IMR-90 (cell line): ENCODE measurements around the gene HDDC3. TPM values are rescaled to one million over a fixed set of nuclear protein-coding genes. Genes with fewer than 3 reads are reported as not detected.

Experiments used
- ATAC-seq: fragments of 200-7000 bp; cut with Tn5 transposase; 2 replicates; pipeline ENCODE4 v1.9.1; 2020; ENCODE audit warnings: low read depth, mild to moderate bottlenecking, moderate library complexity
- BruUV-seq: library from RNA; stranded (reverse); fragments of 400-500 nt; replicated peaks from 2 replicates; lab custom pipeline; 2021; lab: Mats Ljungman, UMichigan
- CTCF ChIA-PET: fragments of 300-600 bp; formaldehyde crosslinking; extraction: SDS; loops from one replicate; lab custom pipeline; 2021; ENCODE audit warnings: antibody characterized with exemption; lab: Yijun Ruan, JAX
- POLR2A ChIA-PET: fragments of 300-600 bp; sonication (Branson Sonifier 250); formaldehyde crosslinking; loops from one replicate; lab custom pipeline; 2022; ENCODE audit warnings: antibody characterized with exemption; ENCODE audit not compliant: unreplicated experiment; lab: Charles Lee
- DNase-seq: peaks from one replicate; pipeline ENCODE4 v3.0.0; 2013
- H2AFZ ChIP-seq: replicated peaks from 2 replicates; pipeline ENCODE3; 2013; ENCODE audit warnings: low read length, mild to moderate bottlenecking; ENCODE audit not compliant: poor library complexity
- H2AK5ac ChIP-seq: 2 replicates; pipeline ENCODE4 v1.6.1; 2013; ENCODE audit warnings: low read depth, low read length, inconsistent platforms
- H2AK9ac ChIP-seq: replicated peaks from 2 replicates; pipeline ENCODE3; 2013; ENCODE audit warnings: mild to moderate bottlenecking, low read depth, low read length, moderate library complexity; ENCODE audit not compliant: poor library complexity
- H2BK120ac ChIP-seq: 2 replicates; pipeline ENCODE4 v1.6.1; 2013; ENCODE audit warnings: low read depth, low read length, inconsistent platforms
- H2BK15ac ChIP-seq: 3 replicates; pipeline ENCODE4 v1.6.1; 2013; ENCODE audit warnings: low read depth, low read length, inconsistent platforms
- H2BK20ac ChIP-seq: 2 replicates; pipeline ENCODE4 v1.6.1; 2013; ENCODE audit warnings: low read depth, mild to moderate bottlenecking, inconsistent platforms, low read length, moderate library complexity
- H2BK5ac ChIP-seq: 2 replicates; pipeline ENCODE4 v1.6.1; 2013; ENCODE audit warnings: mild to moderate bottlenecking, low read depth, low read length, inconsistent platforms; ENCODE audit not compliant: poor library complexity, severe bottlenecking
- H3K14ac ChIP-seq: replicated peaks from 2 replicates; pipeline ENCODE4 v1.6.1; 2013; ENCODE audit warnings: low read depth, low read length, inconsistent platforms
- H3K18ac ChIP-seq: 2 replicates; pipeline ENCODE4 v1.6.1; 2013; ENCODE audit warnings: low read depth, low read length, control low read depth
- H3K23ac ChIP-seq: 2 replicates; pipeline ENCODE4 v1.6.1; 2013; ENCODE audit warnings: low read depth, low read length, inconsistent platforms
- H3K27ac ChIP-seq: 2 replicates; pipeline ENCODE4 v1.5.1; 2013; ENCODE audit warnings: mild to moderate bottlenecking, control low read depth, low read length; ENCODE audit not compliant: insufficient read depth
- H3K27me3 ChIP-seq: 2 replicates; pipeline ENCODE4 v1.6.1; 2013; ENCODE audit warnings: low read length; ENCODE audit not compliant: control insufficient read depth, insufficient read depth
- H3K36me3 ChIP-seq: 2 replicates; pipeline ENCODE4 v1.6.1; 2013; ENCODE audit warnings: low read length, mixed read lengths; ENCODE audit not compliant: control insufficient read depth, insufficient read depth
- H3K4ac ChIP-seq: 2 replicates; pipeline ENCODE4 v1.6.1; 2013; ENCODE audit warnings: low read depth, low read length, inconsistent platforms
- H3K4me1 ChIP-seq: 2 replicates; pipeline ENCODE4 v1.6.1; 2013; ENCODE audit warnings: low read length, mixed read lengths; ENCODE audit not compliant: control insufficient read depth, insufficient read depth
- H3K4me2 ChIP-seq: 2 replicates; pipeline ENCODE4 v1.6.1; 2013; ENCODE audit warnings: low read depth, mild to moderate bottlenecking, control low read depth, low read length, moderate library complexity
- H3K4me3 ChIP-seq: 2 replicates; pipeline ENCODE4 v1.5.1; 2013; ENCODE audit warnings: low read depth, mild to moderate bottlenecking, control low read depth, low read length, moderate library complexity; ENCODE audit not compliant: insufficient read depth
- H3K56ac ChIP-seq: 2 replicates; pipeline ENCODE4 v1.6.1; 2013; ENCODE audit warnings: low read length, inconsistent platforms; ENCODE audit not compliant: insufficient read depth; ENCODE audit errors: extremely low read depth
- H3K79me1 ChIP-seq, 2 experiments: 2 replicates each; pipeline ENCODE4 v1.6.1; 2013; ENCODE audit warnings: low read length in 2 of 2, inconsistent platforms in 1 of 2, low read depth in 1 of 2
- H3K9ac ChIP-seq: 2 replicates; pipeline ENCODE4 v1.6.1; 2013; ENCODE audit warnings: low read depth, low read length, control low read depth
- H3K9me1 ChIP-seq: 2 replicates; pipeline ENCODE4 v1.6.1; 2013; ENCODE audit warnings: low read length, inconsistent platforms; ENCODE audit not compliant: insufficient read depth
- H3K9me3 ChIP-seq: 2 replicates; pipeline ENCODE4 v1.6.1; 2013; ENCODE audit warnings: low read length; ENCODE audit not compliant: control insufficient read depth, insufficient read depth
- H4K20me1 ChIP-seq: 2 replicates; pipeline ENCODE4 v1.6.1; 2013; ENCODE audit warnings: low read length, inconsistent platforms; ENCODE audit not compliant: insufficient read depth
- H4K5ac ChIP-seq: 2 replicates; pipeline ENCODE4 v1.6.1; 2013; ENCODE audit warnings: mild to moderate bottlenecking, low read depth, low read length, control low read depth
- H4K8ac ChIP-seq, 2 experiments: 2 replicates each; pipeline ENCODE4 v1.6.1; 2013; ENCODE audit warnings: low read depth in 2 of 2, low read length in 2 of 2, control low read depth in 1 of 2, inconsistent platforms in 1 of 2
- H4K91ac ChIP-seq: 2 replicates; pipeline ENCODE4 v1.6.1; 2013; ENCODE audit warnings: low read depth, low read length, inconsistent platforms; ENCODE audit not compliant: insufficient read depth
- CEBPB ChIP-seq: IDR thresholded peaks from 2 replicates; pipeline ENCODE4 v1.6.1; 2012; ENCODE audit warnings: low read depth, low read length, improper control_type of control experiment
- FOS ChIP-seq: fragments of 150-350 bp; IDR thresholded peaks from 2 replicates; pipeline ENCODE4 v1.6.1; 2016; ENCODE audit warnings: low read depth, low read length
- MAZ ChIP-seq: IDR thresholded peaks from 2 replicates; pipeline ENCODE4 v1.6.1; 2012; ENCODE audit warnings: low read depth, mild to moderate bottlenecking, low read length, improper control_type of control experiment, moderate library complexity, borderline replicate concordance
- MXI1 ChIP-seq: IDR thresholded peaks from 2 replicates; pipeline ENCODE4 v1.6.1; 2012; ENCODE audit warnings: low read depth, mild to moderate bottlenecking, low read length, moderate library complexity, borderline replicate concordance
- RAD21 ChIP-seq: IDR thresholded peaks from 2 replicates; pipeline ENCODE4 v1.6.1; 2012; ENCODE audit warnings: low read length, improper control_type of control experiment
- RCOR1 ChIP-seq: IDR thresholded peaks from 2 replicates; pipeline ENCODE4 v1.6.1; 2012; ENCODE audit warnings: mild to moderate bottlenecking, low read length, improper control_type of control experiment; ENCODE audit not compliant: insufficient replicate concordance
- RFX5 ChIP-seq: IDR thresholded peaks from 2 replicates; pipeline ENCODE4 v1.8.0; 2012; ENCODE audit warnings: low read depth, mild to moderate bottlenecking, low read length, moderate library complexity
- WGBS, 2 experiments: methylation state at CpG; one replicate each; pipeline versions ENCODE4 v1.1.5 to v1.1.7; 2013; ENCODE audit warnings: missing lambda C conversion rate in 2 of 2; ENCODE audit not compliant: insufficient read length in 1 of 2; ENCODE audit errors: extremely low coverage in 2 of 2; 5-methylcytosine and 5-hydroxymethylcytosine counted together
- dilution Hi-C: fragments of 300-500 bp; cut with HindIII; formaldehyde crosslinking; loops from one replicate; pipeline ENCODE4 v1.14.3; 2018; ENCODE audit warnings: low sequenced_read_pairs; ENCODE audit not compliant: unreplicated experiment
- in situ Hi-C: fragments of 300-500 bp; cut with MboI; formaldehyde crosslinking; loops from 3 replicates; pipeline ENCODE4 v1.14.3; 2019; ENCODE audit warnings: low sequenced_read_pairs, inconsistent platforms, mixed read lengths
- intact Hi-C: fragments of 100-400 bp; cut with micrococcal nuclease; formaldehyde crosslinking; loops from 2 replicates; pipeline ENCODE4 v1.10.0; 2022
- polyA plus RNA-seq, 3 experiments: library from polyadenylated mRNA; depleted of rRNA; stranded (reverse); fragments of >200 nt; gene quantifications; 2 replicates each; pipeline ENCODE4 v1.2.3, GENCODE V29; 2012; ENCODE audit warnings: low replicate concordance in 1 of 3
- total RNA-seq: library from RNA; depleted of rRNA; stranded (reverse); fragments of >200 nt; gene quantifications from 2 replicates; pipeline ENCODE4 v1.2.3, GENCODE V29; 2012
- TF ChIP-seq, protein P1 (sequence below): fragments of 150-350 bp; IDR thresholded peaks from 2 replicates; pipeline ENCODE4 v1.6.1; 2016; ENCODE audit warnings: low read depth, mild to moderate bottlenecking, low read length, moderate library complexity, borderline replicate concordance

The HDDC3 gene
- total and polyA plus RNA-seq, 2 of the 4 experiments (the other 2 are of a cell fraction) = 7.9 to 10.7 TPM

DNA sequence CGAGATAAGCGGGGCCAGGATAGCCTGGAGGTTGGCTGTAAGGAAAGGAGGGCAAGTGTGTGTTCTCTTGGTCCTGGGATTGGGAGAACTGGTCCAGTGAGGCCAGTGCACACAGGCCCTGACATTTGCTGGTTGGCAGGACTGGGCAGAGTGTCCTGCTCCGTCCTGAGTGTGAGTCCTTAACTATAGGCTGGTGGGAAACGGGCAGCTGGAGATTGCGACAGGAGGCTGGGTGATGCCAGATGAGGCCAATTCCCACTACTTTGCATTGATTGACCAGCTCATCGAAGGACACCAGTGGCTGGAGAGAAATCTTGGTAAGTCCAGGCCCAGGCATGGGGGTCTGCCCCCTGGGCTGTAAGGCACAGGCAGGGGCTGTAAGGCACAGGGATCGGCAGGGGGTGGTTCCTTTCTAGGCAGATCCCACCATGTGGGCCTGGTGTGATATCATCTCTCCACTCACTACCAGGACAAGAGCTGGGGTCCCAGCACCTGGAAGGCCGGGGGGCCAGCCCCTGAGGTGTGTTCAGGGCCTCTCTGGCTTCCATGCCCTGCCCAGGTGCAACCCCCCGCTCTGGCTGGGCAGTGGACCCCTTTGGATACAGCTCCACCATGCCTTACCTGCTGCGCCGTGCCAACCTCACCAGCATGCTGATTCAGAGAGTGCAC, 26.0 kb downstream of the HDDC3 start:
- Histone ChIP-seq H3K4ac (no peak overlapping the region), H3K23ac (no peak overlapping the region), H3K4me1 (peaks cover 4% of the 10 kb centered on the region; the same call in 1 of the 2 replicates), H2BK5ac (no peak overlapping the region), H3K9ac (no peak overlapping the region), H2AK5ac (no peak overlapping the region), H3K9me3 (no peaks in the 10 kb centered on the region), H3K4me3 (no peak overlapping the region), H3K27me3 (no peaks in the 10 kb centered on the region), H3K79me1 (peaks cover 0 to 13% of the 10 kb centered on the region in 2 experiments; a peak in 2 of 4 replicates), H2AK9ac (no peak overlapping the region), H4K5ac (no peak overlapping the region), H2BK20ac (no peak overlapping the region), H3K27ac (no peak overlapping the region), H3K14ac (no peak overlapping the region), H3K56ac (no peak overlapping the region), H3K36me3 (peaks cover 33% of the 10 kb centered on the region), H4K20me1 (no peaks in the 10 kb centered on the region), H4K91ac (no peak overlapping the region), H3K9me1 (no peaks in the 10 kb centered on the region), H2BK120ac (no peak overlapping the region), H3K18ac (no peak overlapping the region), H2BK15ac (no peak overlapping the region), H2AFZ (no peak overlapping the region), H4K8ac (no peak overlapping the region), H3K4me2 (no peak overlapping the region)
- BruUV-seq = no TSS peak
- dilution Hi-C loops (no loop called here), intact Hi-C loops (no loop called here), in situ Hi-C loops (no loop called here)
- POLR2A ChIA-PET = no interaction called here
- WGBS, 2 experiments = 88% methylated on average over 4 of the region's 11 CpGs; no CpG with 5 or more reads in 1 of the 2 experiments
- CTCF ChIA-PET = no interaction called here
- DNase-seq (no peak), ATAC-seq (no peak)
- TF ChIP-seq FOS (no peak), MXI1 (no peak), MAZ (no peak), RFX5 (no peak), CEBPB (no peak), RAD21 (no peak), RCOR1 (no peak)
- TF ChIP-seq, protein P1, sequence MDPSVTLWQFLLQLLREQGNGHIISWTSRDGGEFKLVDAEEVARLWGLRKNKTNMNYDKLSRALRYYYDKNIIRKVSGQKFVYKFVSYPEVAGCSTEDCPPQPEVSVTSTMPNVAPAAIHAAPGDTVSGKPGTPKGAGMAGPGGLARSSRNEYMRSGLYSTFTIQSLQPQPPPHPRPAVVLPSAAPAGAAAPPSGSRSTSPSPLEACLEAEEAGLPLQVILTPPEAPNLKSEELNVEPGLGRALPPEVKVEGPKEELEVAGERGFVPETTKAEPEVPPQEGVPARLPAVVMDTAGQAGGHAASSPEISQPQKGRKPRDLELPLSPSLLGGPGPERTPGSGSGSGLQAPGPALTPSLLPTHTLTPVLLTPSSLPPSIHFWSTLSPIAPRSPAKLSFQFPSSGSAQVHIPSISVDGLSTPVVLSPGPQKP = no peak
